NCI-H2227 (cell line): Measurements from ENCODE around the gene SNRPE.
A peak's percentile ranks its signal among the peaks of the same experiment; 100 is the strongest.

Experiments used
- DNase-seq: peaks from one replicate; lab custom pipeline; 2025; ENCODE audit not compliant: unreplicated experiment; lab: John Stamatoyannopoulos, UW

Gene SNRPE

DNA sequence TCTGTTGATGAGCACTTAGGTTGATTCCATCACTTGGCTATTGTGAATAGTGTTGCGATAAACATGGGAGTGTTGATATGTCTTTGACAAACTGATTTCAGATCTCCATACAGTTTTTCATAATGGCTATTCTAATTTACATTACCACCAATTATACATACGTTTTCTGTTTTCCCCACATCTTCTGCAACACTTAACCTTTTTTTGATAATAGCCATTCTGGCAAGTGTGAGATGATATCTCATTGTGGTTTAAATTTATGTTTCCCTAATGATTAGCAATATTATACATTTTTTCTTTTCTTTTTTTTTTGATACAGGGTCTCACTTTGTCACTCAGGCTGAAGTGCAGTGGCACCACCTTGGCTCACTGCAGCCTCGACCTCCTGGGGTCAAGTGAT, 17.0 kb downstream of the SNRPE start:
- DNase-seq: no peak

DNA sequence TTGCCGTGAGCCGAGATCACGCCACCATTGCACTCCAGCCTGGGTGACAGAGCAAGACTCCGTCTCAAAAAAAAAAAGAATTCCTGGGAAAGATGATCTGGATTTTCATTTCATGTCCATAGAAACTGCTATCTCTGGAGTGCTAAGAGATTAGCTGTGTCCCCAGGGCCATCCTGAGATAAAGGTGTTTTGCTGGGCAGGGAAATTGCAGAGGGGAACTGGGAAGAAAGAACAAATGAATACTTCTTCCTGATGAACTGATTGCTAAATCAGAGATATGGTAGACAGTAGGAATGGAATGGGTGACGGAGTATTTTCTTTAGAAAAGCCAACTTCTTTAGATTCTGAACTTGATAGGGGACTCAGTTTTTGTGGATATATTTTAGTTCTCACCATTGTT, 19.2 kb downstream of the SNRPE start:
- DNase-seq: no peak

- DNase-seq: no peak
Measured at GRCh38 chr1:203888807-203889251, 27.4 kb downstream of the SNRPE start.

DNA sequence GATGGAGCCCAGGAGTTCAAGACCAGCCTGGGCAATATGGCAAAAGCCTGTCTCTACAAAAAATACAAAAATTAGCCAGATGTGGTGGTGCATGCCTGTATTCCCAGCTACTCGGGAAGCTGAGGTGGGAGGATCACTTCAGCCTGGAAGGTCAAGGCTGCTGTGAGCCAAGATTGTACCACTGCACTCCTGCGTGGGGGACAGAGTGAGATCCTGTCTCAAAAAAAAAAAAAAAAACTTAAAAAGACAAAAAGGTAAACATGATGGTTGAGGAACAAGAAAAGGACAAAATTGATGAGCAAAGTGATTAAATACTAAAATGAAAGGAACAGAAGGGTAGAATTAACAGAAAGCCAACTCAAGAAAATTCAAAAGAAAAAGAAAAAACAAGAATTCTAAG, 30.6 kb downstream of the SNRPE start:
- DNase-seq: no peak

GRCh38 chr1:203898458-203899352, 37.3 kb downstream of the SNRPE start:
- no peak for DNase-seq

GRCh38 chr1:203899353-203899716, 37.9 kb downstream of the SNRPE start:
- no peak for DNase-seq

GRCh38 chr1:203899869-203900714, 38.7 kb downstream of the SNRPE start:
- DNase-seq: no peak

GRCh38 chr1:203901581-203901980, 40.2 kb downstream of the SNRPE start:
- DNase-seq: no peak

- DNase-seq: no peak
Measured at GRCh38 chr1:203905275-203905674, 43.9 kb downstream of the SNRPE start.

DNA sequence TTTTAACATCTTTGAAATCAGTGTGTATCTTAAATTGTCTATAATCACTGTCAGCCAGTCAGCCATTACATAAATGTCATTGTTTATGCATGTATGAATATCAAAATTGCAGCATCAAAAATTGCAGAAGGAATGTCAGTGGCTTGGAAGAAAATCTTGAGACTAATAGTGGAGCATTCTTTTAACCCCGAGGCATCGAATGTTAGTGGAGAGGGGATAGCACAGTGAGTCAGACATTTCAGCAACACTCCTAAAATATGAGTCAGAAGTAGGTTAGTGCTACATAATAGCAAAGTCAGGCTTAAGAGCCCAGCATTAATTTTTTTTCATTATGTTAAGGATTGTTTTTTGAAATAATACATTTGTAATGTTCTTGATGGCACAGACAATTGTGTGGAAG, 45.5 kb downstream of the SNRPE start:
- no peak for DNase-seq

- no peak for DNase-seq
Measured at GRCh38 chr1:203907901-203908300, 46.5 kb downstream of the SNRPE start.

DNA sequence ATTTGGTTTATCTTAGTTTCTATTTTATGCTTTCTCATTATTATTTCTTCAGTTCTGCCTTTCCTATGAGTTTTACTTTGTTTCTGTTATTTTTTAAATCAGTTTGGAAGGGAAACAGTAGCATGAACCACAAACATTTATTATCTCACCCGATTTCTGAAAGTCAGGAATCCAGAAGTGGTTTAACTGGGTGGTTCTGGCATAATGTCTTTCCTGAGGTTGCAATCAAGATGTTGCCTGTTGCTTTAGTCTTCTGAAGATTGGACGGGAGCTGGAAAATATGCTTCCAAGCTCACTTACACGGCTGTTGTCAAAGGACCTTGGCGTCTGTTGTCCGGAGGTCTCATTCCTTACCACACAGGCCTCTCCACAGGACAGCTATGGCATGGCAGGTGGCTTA, 50.4 kb downstream of the SNRPE start:
- no peak for DNase-seq

DNA sequence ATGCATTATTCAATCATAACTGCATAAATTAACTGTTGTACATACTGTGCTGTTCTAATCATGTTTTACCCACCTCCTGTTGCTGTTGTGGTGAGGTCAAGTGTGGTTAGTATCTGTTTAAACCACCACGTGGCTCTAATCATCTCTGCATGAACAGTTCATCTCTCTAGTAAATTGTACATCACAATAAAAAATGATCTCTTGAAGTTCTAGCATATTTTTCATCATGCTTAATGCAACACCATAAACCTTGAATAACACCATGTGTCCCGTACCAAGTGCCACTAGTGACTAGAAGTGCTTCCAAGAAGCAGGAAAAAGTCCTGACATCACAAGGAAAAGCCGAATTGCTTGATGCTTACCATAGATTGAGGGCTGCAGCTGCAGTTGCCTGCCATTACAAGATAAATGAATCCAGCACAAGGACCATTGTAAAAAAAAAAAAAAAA, 51.7 kb downstream of the SNRPE start:
- DNase-seq: peak; percentile 63

- no peak for DNase-seq
Measured at GRCh38 chr1:203914292-203914691, 52.9 kb downstream of the SNRPE start.

GRCh38 chr1:203915811-203916210, 54.4 kb downstream of the SNRPE start:
- DNase-seq: no peak

DNA sequence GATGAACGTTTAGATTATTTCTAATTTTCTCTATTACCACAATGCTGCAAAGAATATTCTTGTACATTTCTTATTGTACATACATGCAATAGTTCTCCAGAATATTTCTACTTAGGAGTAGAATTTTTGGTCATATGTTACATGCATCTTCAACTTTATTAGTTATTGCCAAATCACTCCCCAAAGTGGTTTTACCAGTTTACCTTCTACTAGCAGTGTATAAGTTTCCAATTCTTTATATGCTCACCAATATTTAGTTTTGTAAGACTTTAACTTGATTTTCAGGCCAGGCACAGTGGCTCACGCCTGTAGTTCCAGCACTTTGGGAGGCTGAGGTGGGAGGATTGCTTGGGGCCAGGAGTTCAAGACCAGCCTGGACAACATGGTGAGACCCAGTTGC, 55.4 kb downstream of the SNRPE start:
- DNase-seq: no peak
